SH-SY5Y (cell line): Measurements from ENCODE around the gene B4GALT7.

Source experiments
- GATA2 ChIP-seq: IDR thresholded peaks from 2 replicates; pipeline ENCODE4 v1.6.1; 2011; ENCODE audit warnings: mild to moderate bottlenecking, low read depth, low read length
- GATA3 ChIP-seq: IDR thresholded peaks from 2 replicates; pipeline ENCODE4 v1.6.1; 2011; ENCODE audit warnings: low read depth, mild to moderate bottlenecking, low read length, moderate library complexity

The B4GALT7 gene

GRCh38 chr5:177610770-177611445, 11.0 kb downstream of the B4GALT7 start:
- TF ChIP-seq GATA2: no peak
- no peak for TF ChIP-seq GATA3

GRCh38 chr5:177611446-177612214, 11.7 kb downstream of the B4GALT7 start:
- TF ChIP-seq GATA3 (no peak), GATA2 (no peak)

- TF ChIP-seq GATA2 (no peak), GATA3 (no peak)
These were observed 12.3 kb downstream of the B4GALT7 start for GRCh38 chr5:177612215-177612673.

GRCh38 chr5:177620560-177620959, 20.6 kb downstream of the B4GALT7 start:
- TF ChIP-seq GATA3 (no peak), GATA2 (no peak)
